Breast epithelium (tissue), 4 donors: Measurements from ENCODE around the gene HRH3. TPM values are rescaled to one million over a fixed set of nuclear protein-coding genes. Genes with fewer than 3 reads are reported as not detected.

ENCODE experiments used
- DNase-seq, 2 donors: peaks; one replicate each; pipeline ENCODE4 v3.0.0-alpha.2; 2019; ENCODE audit warnings: low spot score in 2 of 2
- H3K27ac ChIP-seq, 2 donors: fragments of 200-600 bp; sonication (generic) in 1 of 2; one replicate each; pipeline ENCODE4 v1.5.1; 2016 to 2019; ENCODE audit warnings: mild to moderate bottlenecking in 1 of 2
- H3K27me3 ChIP-seq, 2 donors: fragments of 200-600 bp; sonication (generic) in 1 of 2; one replicate each; pipeline versions ENCODE4 v1.5.1 to v1.6.0; 2017 to 2019; ENCODE audit warnings: control low read depth in 1 of 2, mild to moderate bottlenecking in 1 of 2
- H3K36me3 ChIP-seq: fragments of 200-600 bp; one replicate; pipeline ENCODE4 v1.5.1; 2019
- H3K4me1 ChIP-seq, 2 donors: fragments of 200-600 bp; sonication (generic); one replicate each; pipeline ENCODE4 v1.5.1; 2016 to 2019; ENCODE audit warnings: control low read depth in 1 of 2
- H3K4me3 ChIP-seq, 3 donors: fragments of 200-600 bp; sonication (generic); 1 replicate in 2 of 3; 2 replicates in 1 of 3; pipeline ENCODE4 v1.5.1; 2016 to 2019; ENCODE audit warnings: mild to moderate bottlenecking in 3 of 3, moderate library complexity in 2 of 3
- H3K9me3 ChIP-seq, 2 donors: fragments of 200-600 bp; sonication (generic) in 1 of 2; one replicate each; pipeline ENCODE4 v1.5.1; 2016 to 2019; ENCODE audit warnings: control low read depth in 1 of 2
- CTCF ChIP-seq, 3 donors: fragments of 450-650 bp; IDR thresholded peaks; one replicate each; pipeline ENCODE4 v1.5.1; 2016 to 2017; ENCODE audit warnings: antibody characterized with exemption in 3 of 3, mild to moderate bottlenecking in 3 of 3, moderate library complexity in 3 of 3
- POLR2A ChIP-seq: fragments of 450-650 bp; IDR thresholded peaks from one replicate; pipeline ENCODE4 v1.6.1; 2016; ENCODE audit warnings: antibody characterized with exemption, mild to moderate bottlenecking, moderate library complexity
- POLR2AphosphoS5 ChIP-seq, 3 donors: sonication (generic); formaldehyde crosslinking; IDR thresholded peaks; one replicate each; pipeline ENCODE4 v1.6.1; 2017; ENCODE audit warnings: antibody characterized with exemption in 3 of 3
- intact Hi-C: fragments of 100-400 bp; cut with DNase I; formaldehyde crosslinking; loops from one replicate; pipeline ENCODE4 v1.15.1; 2023; ENCODE audit warnings: low total_unique reads
- total RNA-seq, 3 donors: library from RNA; depleted of rRNA; stranded (reverse); fragments of >200 nt; gene quantifications; one replicate each; pipeline ENCODE4 v1.1.0, GENCODE V29; 2016

HRH3 gene
- total RNA-seq, 3 donors from 2014 or later: not detected

- Histone ChIP-seq H3K4me3 (no peak overlapping the region), H3K9me3 (no peaks in the 10 kb centered on the region), H3K36me3 (peaks cover 8% of the 10 kb centered on the region), H3K27ac (no peak overlapping the region), H3K27me3 (no peaks in the 10 kb centered on the region), H3K4me1 (no peaks in the 10 kb centered on the region)
- intact Hi-C loops: no loop called here
- DNase-seq: no peak
- TF ChIP-seq POLR2AphosphoS5 (IDR thresholded peaks at IDR 0.05) (no peak), POLR2A (no peak), CTCF (IDR thresholded peaks at IDR 0.05) (no peak)
Observed at GRCh38 chr20:62266851-62267250, 46.8 kb upstream of the HRH3 start.

GRCh38 chr20:62266340-62266739 is 46.3 kb upstream of the HRH3 start:
- Histone ChIP-seq H3K36me3 (peaks cover 8% of the 10 kb centered on the region), H3K4me1 (no peaks in the 10 kb centered on the region), H3K4me3 (no peak overlapping the region), H3K9me3 (no peaks in the 10 kb centered on the region), H3K27ac (no peak overlapping the region), H3K27me3 (no peaks in the 10 kb centered on the region)
- no peak for TF ChIP-seq POLR2A
- TF ChIP-seq CTCF (IDR thresholded peaks at IDR 0.05): no peak
- TF ChIP-seq POLR2AphosphoS5 (IDR thresholded peaks at IDR 0.05): no peak
- intact Hi-C loops: no loop called here
- DNase-seq: no peak

- Histone ChIP-seq H3K27ac (no peak overlapping the region), H3K27me3 (no peaks in the 10 kb centered on the region), H3K36me3 (peaks cover 8% of the 10 kb centered on the region), H3K4me1 (no peaks in the 10 kb centered on the region), H3K9me3 (no peaks in the 10 kb centered on the region), H3K4me3 (no peak overlapping the region)
- no peak for DNase-seq
- intact Hi-C loops: no loop called here
- TF ChIP-seq POLR2AphosphoS5 (IDR thresholded peaks at IDR 0.05): no peak
- TF ChIP-seq CTCF (IDR thresholded peaks at IDR 0.05): no peak
- TF ChIP-seq POLR2A: no peak
Observed at GRCh38 chr20:62265365-62265764, 45.3 kb upstream of the HRH3 start.

GRCh38 chr20:62263396-62263795 is 43.3 kb upstream of the HRH3 start:
- Histone ChIP-seq H3K27ac (no peak overlapping the region), H3K9me3 (no peaks in the 10 kb centered on the region), H3K4me1 (no peaks in the 10 kb centered on the region), H3K4me3 (no peak overlapping the region), H3K36me3 (peaks cover 8% of the 10 kb centered on the region), H3K27me3 (no peaks in the 10 kb centered on the region)
- no peak for TF ChIP-seq POLR2A
- no peak for TF ChIP-seq CTCF (IDR thresholded peaks at IDR 0.05)
- TF ChIP-seq POLR2AphosphoS5 (IDR thresholded peaks at IDR 0.05): no peak
- intact Hi-C loops: no loop called here
- no peak for DNase-seq

GRCh38 chr20:62262064-62262463 is 42.0 kb upstream of the HRH3 start:
- Histone ChIP-seq H3K27me3 (no peaks in the 10 kb centered on the region), H3K4me1 (no peaks in the 10 kb centered on the region), H3K36me3 (peaks cover 8% of the 10 kb centered on the region), H3K9me3 (no peaks in the 10 kb centered on the region), H3K27ac (no peak overlapping the region), H3K4me3 (no peak overlapping the region)
- TF ChIP-seq CTCF (IDR thresholded peaks at IDR 0.05) (no peak), POLR2A (no peak), POLR2AphosphoS5 (IDR thresholded peaks at IDR 0.05) (no peak)
- no peak for DNase-seq
- intact Hi-C loops: no loop called here
